SK-N-SH (cell line): ENCODE results near the gene WDR81. TPM values are rescaled to one million over a fixed set of nuclear protein-coding genes. Genes with fewer than 3 reads are reported as not detected.

Experiments
- CTCF ChIA-PET: fragments of 300-600, 350-600 bp; formaldehyde crosslinking; extraction: SDS; loops from one replicate; lab custom pipeline; 2021; lab: Yijun Ruan, JAX
- POLR2A ChIA-PET: fragments of 350-600 bp; sonication (Branson Sonifier 250); formaldehyde crosslinking; extraction: SDS; loops from one replicate; lab custom pipeline; 2020; ENCODE audit warnings: antibody characterized with exemption, inconsistent platforms; lab: Yijun Ruan, JAX
- DNase-seq: peaks from one replicate; pipeline ENCODE4 v3.0.0; 2012
- H2AFZ ChIP-seq: fragments of 200-600 bp; sonication (generic); 2 replicates; pipeline ENCODE4 v1.8.1; 2016; ENCODE audit warnings: antibody characterized with exemption, mild to moderate bottlenecking, low read depth
- H3F3A ChIP-seq: fragments of 200-600 bp; sonication (generic); replicated peaks from 2 replicates; pipeline ENCODE3; 2016; ENCODE audit warnings: antibody characterized with exemption, mild to moderate bottlenecking; ENCODE audit not compliant: insufficient read depth
- H3K27ac ChIP-seq, 2 experiments: fragments of 200-500 bp in 1 of 2; fragments of 200-600 bp in 1 of 2; sonication (Bioruptor generic) in 1 of 2; sonication (generic), shearing (Covaris generic) in 1 of 2; 2 replicates each; pipeline versions ENCODE4 v1.5.1 to v1.6.1; 2014 to 2016; ENCODE audit warnings: low read depth in 2 of 2, inconsistent platforms in 1 of 2, low read length in 1 of 2, mild to moderate bottlenecking in 1 of 2, mixed read lengths in 1 of 2
- H3K27me3 ChIP-seq: fragments of 200-600 bp; sonication (generic), shearing (Covaris generic); 2 replicates; pipeline ENCODE4 v1.6.1; 2016; ENCODE audit warnings: mixed run types; ENCODE audit not compliant: insufficient read depth
- H3K36me3 ChIP-seq, 2 experiments: fragments of 200-500 bp in 1 of 2; fragments of 200-600 bp in 1 of 2; sonication (Bioruptor generic) in 1 of 2; sonication (generic) in 1 of 2; replicated peaks in 1 of 2; 2 replicates each; pipeline versions ENCODE3 to v1.5.1; 2014 to 2016; ENCODE audit warnings: low read length in 1 of 2, mild to moderate bottlenecking in 1 of 2; ENCODE audit not compliant: insufficient read depth in 2 of 2, control insufficient read depth in 1 of 2
- H3K4me1 ChIP-seq, 2 experiments: fragments of 200-500 bp in 1 of 2; fragments of 200-600 bp in 1 of 2; sonication (Bioruptor generic) in 1 of 2; sonication (generic), shearing (Covaris generic) in 1 of 2; 2 replicates each; pipeline versions ENCODE4 v1.5.1 to v1.6.1; 2014 to 2016; ENCODE audit warnings: low read depth in 1 of 2, low read length in 1 of 2, mixed run types in 1 of 2; ENCODE audit not compliant: insufficient read depth in 2 of 2, control insufficient read depth in 1 of 2
- H3K4me2 ChIP-seq: fragments of 200-600 bp; sonication (generic), shearing (Covaris generic); 2 replicates; pipeline ENCODE4 v1.6.1; 2017; ENCODE audit warnings: mixed run types
- H3K4me3 ChIP-seq, 2 experiments: fragments of 200-500 bp in 1 of 2; fragments of 200-600 bp in 1 of 2; sonication (Bioruptor generic) in 1 of 2; sonication (generic), shearing (Covaris generic) in 1 of 2; 2 replicates each; pipeline versions ENCODE4 v1.5.1 to v1.8.1; 2014 to 2016; ENCODE audit warnings: low read depth in 2 of 2, inconsistent platforms in 1 of 2, low read length in 1 of 2, mild to moderate bottlenecking in 1 of 2, mixed read lengths in 1 of 2, moderate library complexity in 1 of 2
- H3K79me2 ChIP-seq: fragments of 200-600 bp; sonication (generic); 2 replicates; pipeline ENCODE4 v1.8.1; 2017; ENCODE audit warnings: mild to moderate bottlenecking; ENCODE audit not compliant: insufficient read depth
- H3K9ac ChIP-seq: fragments of 200-600 bp; sonication (generic); 2 replicates; pipeline ENCODE4 v1.6.1; 2017; ENCODE audit warnings: mixed run types
- H3K9me2 ChIP-seq: fragments of 200-600 bp; sonication (generic); 2 replicates; pipeline ENCODE4 v1.6.1; 2017; ENCODE audit warnings: mixed run types
- H3K9me3 ChIP-seq: fragments of 200-600 bp; sonication (generic); 2 replicates; pipeline ENCODE4 v1.6.1; 2017; ENCODE audit warnings: mixed run types, mild to moderate bottlenecking, moderate library complexity
- H4K20me1 ChIP-seq: fragments of 200-600 bp; sonication (generic); 2 replicates; pipeline ENCODE4 v1.6.1; 2017; ENCODE audit warnings: mild to moderate bottlenecking, mixed run types; ENCODE audit not compliant: insufficient read depth
- ELF1 ChIP-seq: IDR thresholded peaks from 2 replicates; pipeline ENCODE4 v1.4.0; 2012
- FOXJ3 ChIP-seq: sonication (generic); formaldehyde crosslinking; IDR thresholded peaks from 2 replicates; pipeline ENCODE4 v1.5.1; 2020; ENCODE audit warnings: mild to moderate bottlenecking, missing genetic modification reagents
- FOXM1 ChIP-seq: IDR thresholded peaks from 2 replicates; pipeline ENCODE4 v1.4.0; 2012; ENCODE audit warnings: low read depth, mild to moderate bottlenecking
- GATA2 ChIP-seq: sonication (generic); formaldehyde crosslinking; IDR thresholded peaks from 2 replicates; pipeline ENCODE4 v1.5.0; 2020; ENCODE audit warnings: mild to moderate bottlenecking, missing genetic modification reagents
- TEAD4 ChIP-seq: IDR thresholded peaks from 2 replicates; pipeline ENCODE4 v1.4.0; 2012; ENCODE audit warnings: mild to moderate bottlenecking, borderline replicate concordance; ENCODE audit not compliant: insufficient read depth
- WGBS: methylation state at CpG from one replicate; pipeline ENCODE4 v1.1.6; 2017; ENCODE audit warnings: low lambda C conversion rate; 5-methylcytosine and 5-hydroxymethylcytosine counted together
- polyA plus RNA-seq, 3 experiments: library from polyadenylated mRNA; depleted of rRNA; stranded (reverse); fragments of >200 nt; gene quantifications; 2 replicates each; pipeline ENCODE4 v1.2.3, GENCODE V29; 2012
- TF ChIP-seq, protein P1 (sequence below): IDR thresholded peaks from 2 replicates; pipeline ENCODE4 v1.4.0; 2012; ENCODE audit warnings: low read depth, borderline replicate concordance
- TF ChIP-seq, protein P2 (sequence below): IDR thresholded peaks from 2 replicates; pipeline ENCODE4 v1.6.1; 2012; ENCODE audit warnings: mild to moderate bottlenecking, low read depth, low read length, moderate library complexity

WDR81 gene
- polyA plus RNA-seq, 1 of the 3 experiments (the other 2 are of a cell fraction) = 9.3 TPM

DNA sequence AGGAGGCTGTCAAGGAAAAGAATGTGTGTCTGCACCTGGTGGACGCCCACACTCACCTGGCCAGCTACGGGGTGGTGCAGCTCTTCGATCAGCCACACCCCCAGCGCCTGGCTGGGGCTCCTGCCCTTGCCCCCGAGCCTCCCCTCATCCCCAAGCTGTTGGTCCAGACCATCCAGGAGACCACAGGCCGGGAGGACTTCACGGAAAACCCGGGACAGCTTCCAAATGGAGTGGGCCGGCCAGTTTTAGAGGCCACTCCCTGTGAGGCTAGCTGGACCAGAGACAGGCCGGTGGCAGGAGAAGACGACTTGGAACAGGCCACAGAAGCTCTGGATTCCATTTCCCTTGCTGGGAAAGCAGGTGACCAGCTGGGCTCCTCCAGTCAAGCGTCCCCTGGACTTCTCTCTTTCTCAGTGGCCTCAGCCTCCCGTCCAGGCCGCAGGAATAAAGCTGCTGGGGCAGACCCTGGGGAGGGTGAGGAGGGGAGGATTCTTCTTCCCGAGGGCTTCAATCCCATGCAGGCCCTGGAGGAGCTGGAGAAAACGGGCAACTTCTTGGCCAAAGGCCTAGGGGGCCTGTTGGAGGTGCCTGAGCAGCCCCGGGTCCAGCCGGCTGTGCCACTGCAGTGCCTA is 2.2 kb downstream of the WDR81 start:
- Histone ChIP-seq H3K4me3 (no peak overlapping the region), H3K9me2 (no peaks in the 10 kb centered on the region), H4K20me1 (no peaks in the 10 kb centered on the region), H3K9me3 (no peaks in the 10 kb centered on the region), H3K9ac (no peak overlapping the region), H2AFZ (no peak overlapping the region)
- no peak for TF ChIP-seq TEAD4
- TF ChIP-seq, protein P1, sequence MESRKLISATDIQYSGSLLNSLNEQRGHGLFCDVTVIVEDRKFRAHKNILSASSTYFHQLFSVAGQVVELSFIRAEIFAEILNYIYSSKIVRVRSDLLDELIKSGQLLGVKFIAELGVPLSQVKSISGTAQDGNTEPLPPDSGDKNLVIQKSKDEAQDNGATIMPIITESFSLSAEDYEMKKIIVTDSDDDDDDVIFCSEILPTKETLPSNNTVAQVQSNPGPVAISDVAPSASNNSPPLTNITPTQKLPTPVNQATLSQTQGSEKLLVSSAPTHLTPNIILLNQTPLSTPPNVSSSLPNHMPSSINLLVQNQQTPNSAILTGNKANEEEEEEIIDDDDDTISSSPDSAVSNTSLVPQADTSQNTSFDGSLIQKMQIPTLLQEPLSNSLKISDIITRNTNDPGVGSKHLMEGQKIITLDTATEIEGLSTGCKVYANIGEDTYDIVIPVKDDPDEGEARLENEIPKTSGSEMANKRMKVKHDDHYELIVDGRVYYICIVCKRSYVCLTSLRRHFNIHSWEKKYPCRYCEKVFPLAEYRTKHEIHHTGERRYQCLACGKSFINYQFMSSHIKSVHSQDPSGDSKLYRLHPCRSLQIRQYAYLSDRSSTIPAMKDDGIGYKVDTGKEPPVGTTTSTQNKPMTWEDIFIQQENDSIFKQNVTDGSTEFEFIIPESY = no peak
- TF ChIP-seq GATA2 = no peak
- TF ChIP-seq FOXM1 = no peak
- no peak for TF ChIP-seq FOXJ3 (CRISPR knock-in tag)
- TF ChIP-seq ELF1 = no peak
- TF ChIP-seq, protein P2, sequence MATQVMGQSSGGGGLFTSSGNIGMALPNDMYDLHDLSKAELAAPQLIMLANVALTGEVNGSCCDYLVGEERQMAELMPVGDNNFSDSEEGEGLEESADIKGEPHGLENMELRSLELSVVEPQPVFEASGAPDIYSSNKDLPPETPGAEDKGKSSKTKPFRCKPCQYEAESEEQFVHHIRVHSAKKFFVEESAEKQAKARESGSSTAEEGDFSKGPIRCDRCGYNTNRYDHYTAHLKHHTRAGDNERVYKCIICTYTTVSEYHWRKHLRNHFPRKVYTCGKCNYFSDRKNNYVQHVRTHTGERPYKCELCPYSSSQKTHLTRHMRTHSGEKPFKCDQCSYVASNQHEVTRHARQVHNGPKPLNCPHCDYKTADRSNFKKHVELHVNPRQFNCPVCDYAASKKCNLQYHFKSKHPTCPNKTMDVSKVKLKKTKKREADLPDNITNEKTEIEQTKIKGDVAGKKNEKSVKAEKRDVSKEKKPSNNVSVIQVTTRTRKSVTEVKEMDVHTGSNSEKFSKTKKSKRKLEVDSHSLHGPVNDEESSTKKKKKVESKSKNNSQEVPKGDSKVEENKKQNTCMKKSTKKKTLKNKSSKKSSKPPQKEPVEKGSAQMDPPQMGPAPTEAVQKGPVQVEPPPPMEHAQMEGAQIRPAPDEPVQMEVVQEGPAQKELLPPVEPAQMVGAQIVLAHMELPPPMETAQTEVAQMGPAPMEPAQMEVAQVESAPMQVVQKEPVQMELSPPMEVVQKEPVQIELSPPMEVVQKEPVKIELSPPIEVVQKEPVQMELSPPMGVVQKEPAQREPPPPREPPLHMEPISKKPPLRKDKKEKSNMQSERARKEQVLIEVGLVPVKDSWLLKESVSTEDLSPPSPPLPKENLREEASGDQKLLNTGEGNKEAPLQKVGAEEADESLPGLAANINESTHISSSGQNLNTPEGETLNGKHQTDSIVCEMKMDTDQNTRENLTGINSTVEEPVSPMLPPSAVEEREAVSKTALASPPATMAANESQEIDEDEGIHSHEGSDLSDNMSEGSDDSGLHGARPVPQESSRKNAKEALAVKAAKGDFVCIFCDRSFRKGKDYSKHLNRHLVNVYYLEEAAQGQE = no peak
- TF ChIP-seq, all 33 proteins: peak for 0
- POLR2A ChIA-PET = interaction anchor here (1.6 kb wide), 1 partner anchor 10 kb away, joined by 5 read pairs; no protein-coding TSS in a partner anchor
- H3K27me3 ChIP-seq = no peaks in the 10 kb centered on the region
- CTCF ChIA-PET = interaction anchor here (0.5 to 0.8 kb wide), 3 partner anchors 57 to 518 kb away, joined by 3 to 4 read pairs (median 3); no protein-coding TSS in a partner anchor
- H3F3A ChIP-seq = peaks cover 10% of the 10 kb centered on the region
- no peak overlapping the region for H3K4me2 ChIP-seq
- DNase-seq = no peak
- H3K4me1 ChIP-seq = peaks cover 0 to 8% of the 10 kb centered on the region in 2 experiments; a peak in 2 of 4 replicates
- no peak overlapping the region for H3K27ac ChIP-seq
- H3K36me3 ChIP-seq = peaks cover 0 to 33% of the 10 kb centered on the region in 2 experiments
- WGBS = 84% methylated on average over 11 of the region's 18 CpGs
- H3K79me2 ChIP-seq = peaks cover 4% of the 10 kb centered on the region; the same call in 1 of the 2 replicates

DNA sequence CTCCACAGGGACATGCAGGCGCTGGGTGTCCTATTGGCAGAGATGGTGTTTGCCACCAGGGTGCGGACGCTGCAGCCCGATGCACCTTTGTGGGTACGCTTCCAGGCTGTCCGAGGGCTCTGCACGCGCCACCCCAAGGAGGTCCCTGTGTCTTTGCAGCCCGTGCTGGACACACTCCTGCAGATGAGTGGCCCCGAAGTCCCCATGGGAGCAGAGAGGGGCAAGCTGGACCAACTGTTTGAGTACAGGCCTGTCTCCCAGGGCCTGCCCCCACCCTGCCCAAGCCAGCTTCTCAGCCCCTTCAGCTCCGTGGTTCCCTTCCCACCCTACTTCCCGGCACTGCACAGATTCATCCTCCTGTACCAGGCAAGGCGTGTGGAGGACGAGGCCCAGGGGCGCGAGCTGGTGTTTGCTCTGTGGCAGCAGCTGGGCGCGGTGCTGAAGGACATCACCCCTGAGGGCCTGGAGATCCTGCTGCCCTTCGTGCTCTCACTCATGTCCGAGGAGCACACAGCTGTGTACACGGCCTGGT is 2.8 kb downstream of the WDR81 start:
- Histone ChIP-seq H3K27me3 (no peaks in the 10 kb centered on the region), H3K36me3 (peaks cover 0 to 33% of the 10 kb centered on the region in 2 experiments), H2AFZ (no peak overlapping the region), H3K27ac (no peak overlapping the region), H3K9ac (no peak overlapping the region), H3K9me3 (no peaks in the 10 kb centered on the region), H3F3A (peaks cover 10% of the 10 kb centered on the region), H3K79me2 (peaks cover 4% of the 10 kb centered on the region; the same call in 1 of the 2 replicates), H3K4me3 (no peak overlapping the region), H3K4me1 (peaks cover 0 to 8% of the 10 kb centered on the region in 2 experiments; a peak in 2 of 4 replicates), H3K9me2 (no peaks in the 10 kb centered on the region), H4K20me1 (no peaks in the 10 kb centered on the region), H3K4me2 (no peak overlapping the region)
- TF ChIP-seq, protein P1 = no peak
- 82% methylated on average over 6 of the region's 21 CpGs for WGBS
- no peak for DNase-seq
- POLR2A ChIA-PET = interaction anchor here (1.6 kb wide), 1 partner anchor 11 kb away, joined by 5 read pairs; no protein-coding TSS in a partner anchor
- CTCF ChIA-PET = interaction anchor here (0.5 to 1.0 kb wide), 2 partner anchors 57 to 87 kb away, joined by 3 to 6 read pairs; no protein-coding TSS in a partner anchor
